Stimulated activated CD8-positive, alpha-beta memory T cell treated with anti-CD3 and anti-CD28 coated beads, Interleukin-15, amount 100 ng/mL, for 1 hour (primary cell): ENCODE data around the gene TBC1D22A.

Experiments
- DNase-seq: peaks from one replicate; pipeline ENCODE4 v3.0.0-alpha.2; 2020; ENCODE audit warnings: low read depth

TBC1D22A gene

GRCh38 chr22:47032956-47033647 is 270.7 kb downstream of the TBC1D22A start:
- no peak for DNase-seq

GRCh38 chr22:47033648-47034000 is 271.2 kb downstream of the TBC1D22A start:
- no peak for DNase-seq

GRCh38 chr22:47034076-47034808 is 271.8 kb downstream of the TBC1D22A start:
- no peak for DNase-seq

- DNase-seq, result no peak
Measured at GRCh38 chr22:47034905-47035419, 272.5 kb downstream of the TBC1D22A start.

- DNase-seq, result no peak
Measured at GRCh38 chr22:47035425-47035881, 273.0 kb downstream of the TBC1D22A start.

GRCh38 chr22:47036352-47036751 is 273.9 kb downstream of the TBC1D22A start:
- no peak for DNase-seq

- DNase-seq, result no peak
Measured at GRCh38 chr22:47036936-47037485, 274.6 kb downstream of the TBC1D22A start.

GRCh38 chr22:47038206-47038835 is 275.9 kb downstream of the TBC1D22A start:
- DNase-seq, result no peak

GRCh38 chr22:47039356-47039755 is 276.9 kb downstream of the TBC1D22A start:
- DNase-seq, result no peak

- no peak for DNase-seq
Measured at GRCh38 chr22:47040486-47041270, 278.2 kb downstream of the TBC1D22A start.

GRCh38 chr22:47041271-47042115 is 279.0 kb downstream of the TBC1D22A start:
- DNase-seq, result no peak

GRCh38 chr22:47042116-47042825 is 279.8 kb downstream of the TBC1D22A start:
- DNase-seq, result no peak

GRCh38 chr22:47042861-47043496 is 280.5 kb downstream of the TBC1D22A start:
- DNase-seq, result no peak

- no peak for DNase-seq
Measured at GRCh38 chr22:47043835-47044721, 281.6 kb downstream of the TBC1D22A start.

GRCh38 chr22:47044722-47045535 is 282.5 kb downstream of the TBC1D22A start:
- DNase-seq, result no peak

- DNase-seq, result no peak
Measured at GRCh38 chr22:47045691-47046410, 283.4 kb downstream of the TBC1D22A start.
